Kidney (tissue), 14 donors: ENCODE measurements around the gene CFD. TPM values are rescaled to one million over a fixed set of nuclear protein-coding genes. Genes with fewer than 3 reads are reported as not detected.
A peak's percentile ranks its signal among the peaks of the same experiment; 100 is the strongest.
"Not testable (repeated sequence)": the region's sequence is repeated elsewhere in the genome, so short reads cannot be mapped to it uniquely, and the experiment has no call there.

Experiments used
- DNase-seq, 5 donors: peaks; one replicate each; pipeline ENCODE4 v3.0.0-alpha.2; 2013 to 2020
- FAIRE-seq: peaks from 2 replicates; lab custom pipeline; 2012; peaks lifted over from hg19 to GRCh38; lab: Jason Lieb, UNC
- H3K27ac ChIP-seq, 2 donors: one replicate each; pipeline ENCODE4 v1.7.0; 2013; ENCODE audit warnings: low read depth in 2 of 2, low read length in 2 of 2, inconsistent platforms in 1 of 2
- H3K27me3 ChIP-seq: one replicate; pipeline ENCODE4 v1.7.1; 2013; ENCODE audit warnings: low read length, inconsistent platforms; ENCODE audit not compliant: control insufficient read depth, insufficient read depth
- H3K36me3 ChIP-seq, 3 donors: one replicate each; pipeline versions ENCODE4 v1.7.0 to v1.7.1; 2013; ENCODE audit warnings: low read length in 3 of 3, control low read depth in 1 of 3, inconsistent platforms in 1 of 3; ENCODE audit not compliant: insufficient read depth in 3 of 3, control insufficient read depth in 2 of 3
- H3K4me1 ChIP-seq, 3 donors: one replicate each; pipeline versions ENCODE4 v1.7.0 to v1.7.1; 2013; ENCODE audit warnings: low read length in 3 of 3, inconsistent platforms in 1 of 3, low read depth in 1 of 3; ENCODE audit not compliant: control insufficient read depth in 2 of 3, insufficient read depth in 2 of 3
- H3K4me3 ChIP-seq, 3 donors: one replicate each; pipeline versions ENCODE4 v1.7.0 to v1.8.1; 2013; ENCODE audit warnings: low read length in 3 of 3, control low read depth in 1 of 3, inconsistent platforms in 1 of 3
- H3K9ac ChIP-seq, 3 donors: one replicate each; pipeline versions ENCODE4 v1.7.0 to v1.7.1; 2013; ENCODE audit warnings: low read length in 3 of 3, control low read depth in 1 of 3, inconsistent platforms in 1 of 3
- H3K9me3 ChIP-seq, 3 donors: one replicate each; pipeline versions ENCODE4 v1.7.0 to v1.7.1; 2013; ENCODE audit warnings: low read length in 3 of 3, control low read depth in 1 of 3, inconsistent platforms in 1 of 3; ENCODE audit not compliant: control insufficient read depth in 2 of 3, insufficient read depth in 1 of 3
- intact Hi-C: fragments of 100-400 bp; cut with DNase I; formaldehyde crosslinking; loops from one replicate; pipeline ENCODE4 v1.11.1; 2022
- polyA plus RNA-seq: library from polyadenylated mRNA; stranded (reverse); fragments of 350-450 nt; fragmentation: Illumina TruSeq; extraction: RNeasy Lipid Tissue Mini Kit (QIAGEN cat#74804); gene quantifications from one replicate; pipeline ENCODE4 v1.2.3, GENCODE V29; 2014; ENCODE audit warnings: low read depth, low replicate concordance; ENCODE audit not compliant: insufficient read depth
- total RNA-seq: library from RNA; stranded (reverse); fragmentation: NEBNext Ultra II Directional; extraction: Animal tissue kit (Norgen Biotek cat#: 25700); gene quantifications from one replicate; pipeline ENCODE4 v1.2.1, GENCODE V29; 2021
- TF ChIP-seq, protein P1 (sequence below): IDR thresholded peaks from 3 replicates; pipeline ENCODE4 v1.5.1; 2012; ENCODE audit warnings: mild to moderate bottlenecking, moderate library complexity, borderline replicate concordance; ENCODE audit not compliant: insufficient read depth; ENCODE audit errors: extremely low read depth
- donor health status: control.
- donor health status: control.
- donor health status: control.
- donor health status: control.
- donor health status: control.
- donor health status: DM: yes; HTN: yes; CAD: no.
- donor health status: Normal renal cell carcinoma (clear cell type).

The CFD gene
- total and polyA plus RNA-seq, 2 donors from 2014 or later, result 4.6 to 35.1 TPM

DNA sequence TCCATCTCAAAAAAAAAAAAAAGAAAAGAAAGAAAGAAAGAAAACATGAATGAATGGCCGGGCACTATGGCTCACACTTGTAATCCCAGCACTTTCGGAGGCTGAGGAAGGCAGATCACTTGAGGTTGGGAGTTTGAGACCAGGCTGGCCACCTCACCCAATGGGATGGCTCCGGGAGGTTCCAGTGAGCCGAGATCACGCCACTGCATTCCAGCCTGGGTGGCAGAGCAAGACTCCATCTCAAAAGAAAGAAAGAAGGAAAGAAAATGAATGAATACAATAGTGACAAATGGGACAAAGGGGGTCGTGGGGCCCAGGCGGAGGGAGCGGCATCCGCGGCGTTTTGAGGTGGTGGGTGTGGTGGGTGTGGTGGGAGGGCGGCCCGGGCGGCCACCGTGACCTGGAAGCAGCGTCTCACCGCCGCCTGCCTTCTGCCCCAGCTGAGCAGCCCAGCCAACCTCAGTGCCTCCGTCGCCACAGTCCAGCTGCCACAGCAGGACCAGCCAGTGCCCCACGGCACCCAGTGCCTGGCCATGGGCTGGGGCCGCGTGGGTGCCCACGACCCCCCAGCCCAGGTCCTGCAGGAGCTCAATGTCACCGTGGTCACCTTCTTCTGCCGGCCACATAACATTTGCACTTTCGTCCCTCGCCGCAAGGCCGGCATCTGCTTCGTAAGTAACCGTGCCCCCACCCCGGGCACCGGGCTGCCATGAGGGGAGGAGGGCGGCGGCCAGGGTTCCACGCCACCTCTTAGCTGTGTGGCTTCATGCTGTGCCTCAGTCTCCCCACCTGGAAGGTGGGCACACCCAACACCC, 13.6 kb upstream of the CFD start:
- TF ChIP-seq, protein P1, sequence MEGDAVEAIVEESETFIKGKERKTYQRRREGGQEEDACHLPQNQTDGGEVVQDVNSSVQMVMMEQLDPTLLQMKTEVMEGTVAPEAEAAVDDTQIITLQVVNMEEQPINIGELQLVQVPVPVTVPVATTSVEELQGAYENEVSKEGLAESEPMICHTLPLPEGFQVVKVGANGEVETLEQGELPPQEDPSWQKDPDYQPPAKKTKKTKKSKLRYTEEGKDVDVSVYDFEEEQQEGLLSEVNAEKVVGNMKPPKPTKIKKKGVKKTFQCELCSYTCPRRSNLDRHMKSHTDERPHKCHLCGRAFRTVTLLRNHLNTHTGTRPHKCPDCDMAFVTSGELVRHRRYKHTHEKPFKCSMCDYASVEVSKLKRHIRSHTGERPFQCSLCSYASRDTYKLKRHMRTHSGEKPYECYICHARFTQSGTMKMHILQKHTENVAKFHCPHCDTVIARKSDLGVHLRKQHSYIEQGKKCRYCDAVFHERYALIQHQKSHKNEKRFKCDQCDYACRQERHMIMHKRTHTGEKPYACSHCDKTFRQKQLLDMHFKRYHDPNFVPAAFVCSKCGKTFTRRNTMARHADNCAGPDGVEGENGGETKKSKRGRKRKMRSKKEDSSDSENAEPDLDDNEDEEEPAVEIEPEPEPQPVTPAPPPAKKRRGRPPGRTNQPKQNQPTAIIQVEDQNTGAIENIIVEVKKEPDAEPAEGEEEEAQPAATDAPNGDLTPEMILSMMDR, result no peak
- Histone ChIP-seq H3K4me3 (no peak overlapping the region), H3K9ac (no peak overlapping the region), H3K36me3 (no peaks in the 10 kb centered on the region), H3K4me1 (peaks cover 0 to 11% (median 0%) of the 10 kb centered on the region in 3 donors), H3K27me3 (peaks cover 2% of the 10 kb centered on the region), H3K27ac (no peak overlapping the region), H3K9me3 (no peaks in the 10 kb centered on the region)
- FAIRE-seq, result no peak
- peak in 1 of 5 donors; percentile 53 for DNase-seq
- intact Hi-C loops, result no loop called here

DNA sequence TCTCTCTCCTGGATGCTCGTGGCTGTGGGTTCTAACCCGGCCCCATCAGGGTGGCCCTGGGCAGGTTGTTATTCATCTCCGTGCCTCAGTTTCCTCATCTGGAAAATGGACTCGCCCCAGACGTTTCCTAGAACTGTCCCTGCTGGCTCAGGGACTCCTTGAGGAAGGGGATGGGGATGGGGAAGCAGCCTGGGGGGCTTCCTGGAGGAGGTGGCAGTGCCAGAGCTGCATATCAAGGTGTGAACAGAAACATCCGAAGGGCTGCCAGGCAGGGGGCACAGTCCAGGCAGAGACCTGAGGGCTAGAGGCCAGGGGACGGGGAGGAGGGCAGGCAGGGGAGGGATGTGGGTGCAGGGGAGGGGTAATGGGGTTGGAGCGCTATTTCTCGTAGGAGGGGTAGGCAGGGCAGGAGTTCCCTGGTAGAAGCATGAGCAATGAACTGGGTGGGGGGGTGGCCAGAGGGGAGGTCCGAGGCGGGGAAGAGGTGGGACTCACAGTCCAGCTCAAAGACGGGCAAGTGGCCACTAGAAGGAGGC, 11.0 kb upstream of the CFD start:
- peaks cover 0 to 9% (median 0%) of the 10 kb centered on the region in 3 donors for H3K4me1 ChIP-seq
- DNase-seq (peak in 1 of 5 donors; percentile 57), FAIRE-seq (no peak)
- H3K9ac ChIP-seq, result no peak overlapping the region
- H3K27me3 ChIP-seq, result peaks cover 2% of the 10 kb centered on the region
- TF ChIP-seq, protein P1, result no peak
- H3K36me3 ChIP-seq, result no peaks in the 10 kb centered on the region
- H3K27ac ChIP-seq, result no peak overlapping the region
- H3K9me3 ChIP-seq, result no peaks in the 10 kb centered on the region
- H3K4me3 ChIP-seq, result no peak overlapping the region
- intact Hi-C loops, result no loop called here

DNA sequence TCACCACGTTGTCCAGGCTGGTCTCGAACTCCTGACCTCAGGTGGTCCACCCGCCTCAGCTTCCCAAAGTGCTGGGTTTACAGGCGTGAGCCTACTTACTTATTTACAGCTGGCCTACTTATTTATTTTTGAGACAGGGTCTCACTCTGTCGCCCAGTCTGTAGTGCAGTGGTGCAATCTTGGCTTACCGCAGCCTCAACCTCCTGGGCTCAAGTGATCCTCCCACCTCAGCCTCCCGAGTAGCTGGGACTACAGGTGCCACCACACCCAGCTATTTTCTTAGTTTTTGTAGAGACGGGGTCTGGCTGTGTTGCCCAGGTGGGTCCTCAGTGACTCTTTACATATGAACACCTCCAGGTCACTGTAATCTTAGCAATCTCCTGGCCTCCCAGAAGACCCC, 10.3 kb upstream of the CFD start:
- H3K9ac ChIP-seq, intact Hi-C loops, FAIRE-seq, H3K4me1 ChIP-seq, H3K4me3 ChIP-seq, H3K27ac ChIP-seq, H3K27me3 ChIP-seq, H3K36me3 ChIP-seq, DNase-seq, H3K9me3 ChIP-seq: not testable (repeated sequence)

DNA sequence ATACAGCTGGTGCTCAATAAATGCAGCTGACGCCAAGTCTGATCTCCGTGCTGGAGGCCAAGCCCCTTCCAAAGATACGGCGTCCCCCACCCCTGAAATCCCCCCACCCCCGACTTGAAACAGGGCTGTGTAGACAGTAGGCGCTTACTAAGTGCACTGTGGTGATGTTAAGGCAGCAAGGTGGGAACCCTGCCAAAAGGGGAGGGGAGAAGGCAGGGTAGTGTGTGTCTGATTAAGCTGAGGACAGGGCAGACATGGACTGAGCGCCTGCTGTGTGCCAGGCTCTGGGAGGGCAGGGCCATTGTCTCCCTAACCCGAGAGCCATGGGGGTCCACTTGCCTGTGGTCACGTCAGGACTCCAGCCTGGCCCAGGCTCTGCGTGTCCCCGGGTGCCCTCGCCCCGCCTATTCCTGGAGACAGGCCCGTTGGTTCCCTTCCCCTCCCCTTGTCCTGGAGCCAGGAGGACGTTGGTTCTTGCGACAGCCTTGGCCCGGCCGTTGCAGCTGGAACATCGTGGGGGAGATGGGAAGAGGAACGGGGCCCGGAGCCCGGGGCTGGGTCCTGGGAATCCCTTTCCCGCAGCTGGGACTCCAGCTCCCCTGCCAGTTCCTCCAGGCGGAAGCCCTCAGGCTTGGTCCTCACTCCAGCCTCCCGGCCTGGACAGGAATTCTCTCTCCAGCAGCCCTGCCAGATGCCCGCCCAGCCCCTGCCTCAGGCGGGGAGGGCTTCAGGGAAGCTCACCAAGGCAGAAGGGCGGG, 9.1 kb upstream of the CFD start:
- intact Hi-C loops, result no loop called here
- H3K4me3 ChIP-seq, result no peak overlapping the region

More for the DNA sequence above, 9.1 kb upstream of the CFD start:
- FAIRE-seq (no peak), DNase-seq (peak; percentile 55 to 98 (median 63))
- Histone ChIP-seq H3K27ac (peak overlapping the region; percentile 78 to 80), H3K36me3 (no peaks in the 10 kb centered on the region), H3K9ac (no peak overlapping the region), H3K4me1 (peaks cover 0 to 7% (median 0%) of the 10 kb centered on the region in 3 donors), H3K27me3 (no peaks in the 10 kb centered on the region), H3K9me3 (no peaks in the 10 kb centered on the region)
- TF ChIP-seq, protein P1, result no peak
